ENCODE results near the gene SLC26A11. TPM values are rescaled to one million over a fixed set of nuclear protein-coding genes. Genes with fewer than 3 reads are reported as not detected.
A peak's percentile ranks its signal among the peaks of the same experiment; 100 is the strongest.

Gene SLC26A11
- total RNA-seq, 1 donor from 2014 or later, result 23.6 TPM

DNA sequence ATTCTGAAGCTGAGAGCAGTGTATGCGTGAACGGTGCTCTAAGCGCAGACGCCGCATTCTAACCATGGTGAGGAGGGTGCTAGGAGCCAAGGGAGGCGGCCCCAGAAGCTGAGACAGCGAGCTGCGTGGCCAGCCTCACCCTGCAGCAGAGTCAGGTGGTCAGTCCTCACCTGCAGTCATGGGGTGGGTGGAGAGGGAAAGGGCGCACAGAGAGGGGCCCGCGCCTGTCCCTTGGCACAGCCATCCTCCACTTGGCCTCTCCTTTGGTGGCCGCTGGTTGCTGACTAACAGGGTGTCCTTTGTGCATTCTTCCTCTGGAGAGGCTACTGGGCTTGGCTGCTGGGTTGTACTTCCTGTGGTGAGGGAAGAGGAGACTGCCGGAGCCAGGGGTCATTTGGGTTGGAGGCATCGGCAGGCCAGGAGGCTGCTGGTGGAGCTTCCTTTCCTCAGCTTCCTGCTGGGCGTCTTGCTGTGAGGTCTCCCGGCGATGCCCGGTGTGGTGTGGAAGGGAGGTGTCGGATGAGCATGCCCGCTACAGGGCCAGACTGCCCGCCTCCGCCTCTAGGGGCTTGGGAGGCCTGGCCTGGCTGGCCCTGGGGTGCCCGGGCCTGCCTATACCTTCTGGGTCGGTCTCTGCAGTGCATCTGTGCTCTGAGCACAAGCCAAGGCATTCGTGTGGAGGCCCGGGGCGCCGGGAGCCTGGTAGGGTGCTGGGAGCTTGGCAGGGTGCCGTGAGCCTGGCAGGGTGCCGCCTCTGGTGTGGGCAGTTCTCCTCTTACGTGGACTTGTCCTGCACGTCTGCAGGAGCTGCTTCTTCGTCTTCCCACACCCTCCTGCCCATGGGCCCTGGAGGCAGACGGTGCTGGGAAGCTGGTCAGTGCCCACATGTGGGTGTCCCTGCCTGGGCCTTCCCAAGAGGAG is 57.8 kb downstream of the SLC26A11 start:
- Mint-ChIP-seq H3K36me3 (peaks cover 8% of the 10 kb centered on the region), H3K9me3 (no peaks in the 10 kb centered on the region), H3K4me3 (no peak overlapping the region), H3K4me1 (ENCODE audit: unreplicated experiment) (peaks cover 7% of the 10 kb centered on the region), H3K27me3 (no peaks in the 10 kb centered on the region), H3K27ac (no peak overlapping the region)
- TF ChIP-seq CTCF (conservative IDR thresholded peaks at IDR 0.05), result no peak
- DNase-seq (ENCODE audit: extremely low spot score, unreplicated experiment), result no peak

DNA sequence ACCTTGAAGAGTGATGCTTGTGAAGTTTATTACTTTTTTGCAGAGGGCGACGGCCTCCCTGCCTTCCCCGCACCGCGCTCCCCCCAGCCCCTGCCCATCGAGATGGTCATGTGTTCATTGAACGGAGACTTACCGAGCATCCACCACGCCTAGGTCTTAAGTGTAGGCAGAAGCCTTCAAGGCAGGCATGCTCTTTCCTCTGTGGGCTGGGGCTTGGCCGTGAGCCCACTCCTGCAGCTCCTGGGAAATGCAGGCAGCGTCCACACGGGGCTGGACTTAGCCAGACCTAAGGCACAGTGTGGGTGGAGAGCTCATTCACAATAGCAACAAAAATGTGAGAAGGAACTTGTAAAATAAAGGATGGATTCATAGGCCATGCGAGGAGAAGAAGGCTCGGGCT is 59.7 kb downstream of the SLC26A11 start:
- no peak for DNase-seq (ENCODE audit: extremely low spot score, unreplicated experiment)
- peak overlapping the region; percentile 15 for H3K27ac Mint-ChIP-seq

DNA sequence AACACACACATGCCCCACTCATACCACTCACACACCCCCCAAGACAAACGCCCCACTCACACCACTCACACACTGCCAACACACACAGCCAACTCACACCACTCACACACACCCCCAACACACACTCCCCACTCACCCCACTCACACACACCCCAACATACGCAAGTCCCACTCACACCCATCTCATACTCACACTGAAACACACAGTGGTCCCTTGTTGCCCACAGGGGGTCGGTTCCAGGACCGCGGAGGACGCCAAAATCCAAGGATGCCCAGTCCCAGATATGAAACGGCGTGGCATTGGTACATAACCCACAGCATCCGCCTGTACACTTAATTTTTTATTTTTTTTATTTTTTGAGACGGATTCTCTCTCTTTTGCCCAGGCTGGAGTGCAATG is 61.3 kb downstream of the SLC26A11 start:
- Mint-ChIP-seq H3K27me3 (no peaks in the 10 kb centered on the region), H3K4me1 (ENCODE audit: unreplicated experiment) (peaks cover 7% of the 10 kb centered on the region), H3K9me3 (no peaks in the 10 kb centered on the region), H3K36me3 (peaks cover under 1% of the 10 kb centered on the region), H3K27ac (no peak overlapping the region), H3K4me3 (no peak overlapping the region)
- TF ChIP-seq CTCF (conservative IDR thresholded peaks at IDR 0.05), result no peak
- DNase-seq (ENCODE audit: extremely low spot score, unreplicated experiment), result no peak

More for the DNA sequence above, 59.7 kb downstream of the SLC26A11 start:
- H3K4me1 Mint-ChIP-seq (ENCODE audit: unreplicated experiment), result peaks cover 7% of the 10 kb centered on the region
- no peaks in the 10 kb centered on the region for H3K27me3 Mint-ChIP-seq
- TF ChIP-seq CTCF (conservative IDR thresholded peaks at IDR 0.05), result no peak
- H3K36me3 Mint-ChIP-seq, result peaks cover 4% of the 10 kb centered on the region
- no peak overlapping the region for H3K4me3 Mint-ChIP-seq
- H3K9me3 Mint-ChIP-seq, result no peaks in the 10 kb centered on the region

GRCh38 chr17:80283116-80283852 is 63.1 kb downstream of the SLC26A11 start:
- Mint-ChIP-seq H3K27me3 (no peaks in the 10 kb centered on the region), H3K36me3 (peaks cover 3% of the 10 kb centered on the region), H3K4me3 (no peak overlapping the region), H3K9me3 (no peaks in the 10 kb centered on the region), H3K4me1 (ENCODE audit: unreplicated experiment) (peaks cover 7% of the 10 kb centered on the region), H3K27ac (no peak overlapping the region)
- no peak for TF ChIP-seq CTCF (conservative IDR thresholded peaks at IDR 0.05)
- DNase-seq (ENCODE audit: extremely low spot score, unreplicated experiment), result no peak

DNA sequence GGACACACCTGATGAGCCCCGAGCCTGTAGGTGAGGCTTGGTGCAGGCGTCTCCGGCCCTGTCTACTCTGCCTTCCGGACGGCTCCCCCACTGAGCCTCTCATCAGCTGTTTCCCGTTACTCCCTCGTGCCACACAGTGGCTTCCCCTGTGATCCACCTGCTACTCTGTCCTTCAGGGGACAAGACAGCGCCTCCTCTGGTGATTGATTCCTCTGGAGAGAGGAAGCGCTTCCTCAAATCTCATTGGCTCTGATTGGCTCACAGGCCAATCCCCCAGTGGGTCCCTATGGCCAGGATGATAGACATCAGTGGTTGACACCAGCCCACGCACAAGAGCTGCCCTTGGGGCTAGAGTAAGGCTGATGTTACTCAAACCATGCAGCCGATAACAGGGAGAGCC is 64.4 kb downstream of the SLC26A11 start:
- no peaks in the 10 kb centered on the region for H3K27me3 Mint-ChIP-seq
- no peak for DNase-seq (ENCODE audit: extremely low spot score, unreplicated experiment)
- H3K9me3 Mint-ChIP-seq, result no peaks in the 10 kb centered on the region
- no peak overlapping the region for H3K27ac Mint-ChIP-seq
- peaks cover 3% of the 10 kb centered on the region for H3K36me3 Mint-ChIP-seq
- peaks cover 7% of the 10 kb centered on the region for H3K4me1 Mint-ChIP-seq (ENCODE audit: unreplicated experiment)
- no peak for TF ChIP-seq CTCF (conservative IDR thresholded peaks at IDR 0.05)
- no peak overlapping the region for H3K4me3 Mint-ChIP-seq

Data from type B pancreatic cell (in vitro differentiated cells).